Keratinocyte (primary cell): Measurements from ENCODE around the gene METTL24.

Experiments used
- EZH2 ChIP-seq: IDR thresholded peaks from one replicate; pipeline ENCODE4 v1.6.1; 2012; ENCODE audit warnings: inconsistent platforms, mild to moderate bottlenecking, low read length, moderate library complexity
- TF ChIP-seq, protein P1 (sequence below), 3 experiments: IDR thresholded peaks in 1 of 3; conservative IDR thresholded peaks in 1 of 3; optimal IDR thresholded peaks in 1 of 3; 2 replicates in 2 of 3; 3 replicates in 1 of 3; pipeline versions ENCODE3 to v1.5.1; 2011; ENCODE audit warnings: low read length in 3 of 3, mild to moderate bottlenecking in 3 of 3, moderate library complexity in 2 of 3, control low read depth in 1 of 3, inconsistent platforms in 1 of 3; ENCODE audit not compliant: insufficient read depth in 2 of 3; ENCODE audit errors: extremely low read depth in 1 of 3

DNA sequence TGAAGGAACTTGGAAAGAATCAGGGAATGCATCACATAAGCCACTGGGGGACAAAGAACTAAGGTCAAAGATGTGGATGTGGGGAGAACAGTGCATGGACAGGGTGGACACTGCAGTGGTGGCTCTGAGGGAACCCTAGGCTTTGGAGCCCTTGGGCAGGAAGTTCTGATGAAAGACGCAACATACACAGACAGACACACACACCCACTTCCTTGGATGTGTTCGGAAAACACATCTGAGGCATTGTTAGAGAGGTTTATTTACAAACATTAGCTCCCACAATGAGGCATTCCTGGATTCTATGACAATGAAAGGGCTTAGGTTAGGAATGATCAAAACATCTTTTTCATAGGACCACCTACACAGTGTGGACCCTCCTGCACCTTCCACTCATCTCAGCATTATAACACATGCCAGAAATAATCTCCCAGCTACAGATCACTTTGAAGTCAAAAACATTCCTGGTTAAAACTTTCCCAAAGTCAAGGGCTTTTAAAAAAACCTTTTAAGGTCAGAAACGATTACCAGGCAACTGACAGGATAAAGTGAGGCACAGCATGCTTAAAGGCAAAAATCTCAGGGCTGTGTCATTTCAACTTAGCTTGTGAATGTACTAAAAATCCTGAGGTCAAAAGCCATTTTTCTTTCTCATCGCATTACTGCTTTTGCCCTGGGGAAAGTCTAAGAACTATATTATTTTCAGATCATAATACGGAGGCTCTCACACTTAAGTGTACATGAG lies 6.4 kb upstream of the METTL24 start:
- TF ChIP-seq, protein P1, sequence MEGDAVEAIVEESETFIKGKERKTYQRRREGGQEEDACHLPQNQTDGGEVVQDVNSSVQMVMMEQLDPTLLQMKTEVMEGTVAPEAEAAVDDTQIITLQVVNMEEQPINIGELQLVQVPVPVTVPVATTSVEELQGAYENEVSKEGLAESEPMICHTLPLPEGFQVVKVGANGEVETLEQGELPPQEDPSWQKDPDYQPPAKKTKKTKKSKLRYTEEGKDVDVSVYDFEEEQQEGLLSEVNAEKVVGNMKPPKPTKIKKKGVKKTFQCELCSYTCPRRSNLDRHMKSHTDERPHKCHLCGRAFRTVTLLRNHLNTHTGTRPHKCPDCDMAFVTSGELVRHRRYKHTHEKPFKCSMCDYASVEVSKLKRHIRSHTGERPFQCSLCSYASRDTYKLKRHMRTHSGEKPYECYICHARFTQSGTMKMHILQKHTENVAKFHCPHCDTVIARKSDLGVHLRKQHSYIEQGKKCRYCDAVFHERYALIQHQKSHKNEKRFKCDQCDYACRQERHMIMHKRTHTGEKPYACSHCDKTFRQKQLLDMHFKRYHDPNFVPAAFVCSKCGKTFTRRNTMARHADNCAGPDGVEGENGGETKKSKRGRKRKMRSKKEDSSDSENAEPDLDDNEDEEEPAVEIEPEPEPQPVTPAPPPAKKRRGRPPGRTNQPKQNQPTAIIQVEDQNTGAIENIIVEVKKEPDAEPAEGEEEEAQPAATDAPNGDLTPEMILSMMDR (optimal IDR thresholded peaks at IDR 0.05 in 1 of 3, IDR thresholded peaks at IDR 0.05 in 1 of 3, conservative IDR thresholded peaks at IDR 0.05 in 1 of 3; ENCODE audit: extremely low read depth in 1 of 3, insufficient read depth in 2 of 3, low read length in 3 of 3) = no peak
- TF ChIP-seq EZH2 = no peak
